Natural killer cell (primary cell): ENCODE measurements around the gene PGS1. TPM values are rescaled to one million over a fixed set of nuclear protein-coding genes. Genes with fewer than 3 reads are reported as not detected.

Source experiments
- ATAC-seq, 3 donors: fragments of 150-1000 bp in 2 of 3; fragments of 200-7000 bp in 1 of 3; cut with Tn5 transposase; 1 replicate in 1 of 3; 2 replicates in 2 of 3; pipeline ENCODE4 v1.10.0; 2021; ENCODE audit warnings: mild to moderate bottlenecking in 2 of 3, moderate library complexity in 2 of 3
- DNase-seq, 2 donors: peaks; one replicate each; pipeline versions ENCODE4 v3.0.0 to v3.0.0-alpha.2; 2013 to 2021; ENCODE audit warnings: mixed read lengths in 1 of 2
- H3K27ac ChIP-seq: one replicate; pipeline ENCODE4 v1.5.1; 2013; ENCODE audit warnings: mild to moderate bottlenecking, low read length
- H3K27me3 ChIP-seq: one replicate; pipeline ENCODE4 v1.6.1; 2013; ENCODE audit warnings: low read length; ENCODE audit not compliant: control insufficient read depth, insufficient read depth
- H3K36me3 ChIP-seq: one replicate; pipeline ENCODE4 v1.6.1; 2013; ENCODE audit warnings: low read length; ENCODE audit not compliant: control insufficient read depth, insufficient read depth
- H3K4me1 ChIP-seq: one replicate; pipeline ENCODE4 v1.6.1; 2013; ENCODE audit warnings: low read length; ENCODE audit not compliant: control insufficient read depth, insufficient read depth
- H3K4me3 ChIP-seq: one replicate; pipeline ENCODE4 v1.5.1; 2013; ENCODE audit warnings: low read length
- H3K9me3 ChIP-seq: one replicate; pipeline ENCODE4 v1.6.1; 2013; ENCODE audit warnings: low read length; ENCODE audit not compliant: control insufficient read depth, insufficient read depth
- H3K27ac Mint-ChIP-seq, 2 donors: one replicate each; pipeline ENCODE4 v1.8.0; 2022; ENCODE audit warnings: mild to moderate bottlenecking in 2 of 2, mixed read lengths in 2 of 2, moderate library complexity in 1 of 2
- H3K27me3 Mint-ChIP-seq, 2 donors: one replicate each; pipeline ENCODE4 v1.8.0; 2022; ENCODE audit warnings: low read depth in 2 of 2, mixed read lengths in 2 of 2
- H3K36me3 Mint-ChIP-seq: one replicate; pipeline ENCODE4 v1.8.0; 2022; ENCODE audit warnings: mixed read lengths
- H3K4me1 Mint-ChIP-seq, 2 donors: one replicate each; pipeline ENCODE4 v1.8.0; 2022; ENCODE audit warnings: mixed read lengths in 2 of 2
- H3K4me3 Mint-ChIP-seq: one replicate; pipeline ENCODE4 v1.8.0; 2022; ENCODE audit warnings: mild to moderate bottlenecking, moderate library complexity, mixed read lengths
- H3K9me3 Mint-ChIP-seq, 2 donors: one replicate each; pipeline ENCODE4 v1.8.0; 2022; ENCODE audit warnings: mixed read lengths in 2 of 2
- CTCF ChIP-seq: fragments of 200-600 bp; IDR thresholded peaks from one replicate; pipeline ENCODE4 v1.8.0; 2022; ENCODE audit warnings: antibody characterized with exemption
- WGBS: methylation state at CpG from one replicate; pipeline ENCODE4 v1.1.7; 2013; ENCODE audit warnings: missing lambda C conversion rate; ENCODE audit not compliant: insufficient coverage; 5-methylcytosine and 5-hydroxymethylcytosine counted together
- intact Hi-C: fragments of 100-400 bp; cut with micrococcal nuclease; formaldehyde crosslinking; loops from one replicate; pipeline ENCODE4 v1.14.2; 2022
- total RNA-seq, 4 donors: library from RNA; stranded (reverse); fragments of 120-200 nt in 1 of 4; gene quantifications; one replicate each; pipeline versions ENCODE4 v1.2.3 to v1.2.4, GENCODE V29; 2013 to 2022

Gene PGS1
- total RNA-seq, 3 donors from 2014 or later (not counting 1 experiment from before 2014, with no cell fraction given), result 47.9 to 53.6 (median 48.3) TPM

GRCh38 chr17:78364436-78365281 is 13.8 kb upstream of the PGS1 start:
- peaks cover 9 to 19% of the 10 kb centered on the region in 2 donors for H3K4me1 Mint-ChIP-seq
- TF ChIP-seq CTCF, result no peak
- no peaks in the 10 kb centered on the region for H3K27me3 ChIP-seq
- no peak overlapping the region for H3K27ac ChIP-seq
- H3K27ac Mint-ChIP-seq, result no peak overlapping the region
- peak in 1 of 3 donors; percentile 38 for ATAC-seq
- no peak for DNase-seq
- H3K27me3 Mint-ChIP-seq, result peaks cover 2 to 6% of the 10 kb centered on the region in 2 donors
- no peak overlapping the region for H3K4me3 Mint-ChIP-seq
- H3K9me3 ChIP-seq, result no peaks in the 10 kb centered on the region
- H3K36me3 Mint-ChIP-seq, result no peaks in the 10 kb centered on the region
- H3K4me3 ChIP-seq, result no peak overlapping the region
- peaks cover 22% of the 10 kb centered on the region for H3K4me1 ChIP-seq
- H3K36me3 ChIP-seq, result no peaks in the 10 kb centered on the region
- H3K9me3 Mint-ChIP-seq, result no peaks in the 10 kb centered on the region
- WGBS, result 19% methylated on average over 25 of the region's 26 CpGs
- intact Hi-C loops, result loop anchor here (5.0 kb wide), 1 partner anchor 77 kb away; no protein-coding TSS in a partner anchor

DNA sequence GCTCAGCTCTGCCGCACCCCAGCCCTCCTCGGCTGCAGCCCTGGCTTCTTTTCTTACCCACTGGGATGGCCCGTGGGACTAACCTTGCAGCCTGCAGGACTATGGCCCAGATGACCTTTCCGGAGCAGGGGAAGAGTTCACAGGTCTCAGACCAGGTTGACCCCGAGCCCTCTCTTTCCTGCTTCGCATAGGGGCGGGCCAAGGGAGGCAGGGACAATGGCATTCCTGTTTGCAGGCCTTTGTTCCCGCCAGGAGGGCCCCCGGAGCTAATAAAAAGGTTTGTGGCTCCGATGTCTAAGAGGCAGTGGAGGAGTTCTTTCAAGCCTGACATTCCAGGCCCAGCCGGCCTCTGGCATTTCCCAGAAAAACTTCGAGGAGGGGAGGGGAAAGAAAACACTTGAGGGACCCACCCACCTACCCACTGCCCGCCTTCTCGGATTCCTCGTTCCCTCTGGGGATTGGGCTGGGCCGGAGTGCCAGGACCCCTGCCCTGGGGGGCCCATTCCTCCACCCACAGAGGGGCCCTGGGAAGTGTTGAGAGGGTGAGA is 12.8 kb upstream of the PGS1 start:
- Histone ChIP-seq H3K9me3 (no peaks in the 10 kb centered on the region), H3K4me1 (peaks cover 17% of the 10 kb centered on the region), H3K27ac (no peak overlapping the region), H3K4me3 (no peak overlapping the region), H3K27me3 (no peaks in the 10 kb centered on the region), H3K36me3 (no peaks in the 10 kb centered on the region)
- no peaks in the 10 kb centered on the region for H3K9me3 Mint-ChIP-seq
- TF ChIP-seq CTCF, result no peak
- H3K27me3 Mint-ChIP-seq, result peaks cover 2 to 6% of the 10 kb centered on the region in 2 donors
- WGBS, result 96% methylated on average over 12 of the region's 16 CpGs
- ATAC-seq (no peak), DNase-seq (no peak)
- intact Hi-C loops, result no loop called here
- H3K4me1 Mint-ChIP-seq, result peaks cover 9 to 17% of the 10 kb centered on the region in 2 donors
- no peak overlapping the region for H3K4me3 Mint-ChIP-seq
- no peak overlapping the region for H3K27ac Mint-ChIP-seq
- H3K36me3 Mint-ChIP-seq, result no peaks in the 10 kb centered on the region

DNA sequence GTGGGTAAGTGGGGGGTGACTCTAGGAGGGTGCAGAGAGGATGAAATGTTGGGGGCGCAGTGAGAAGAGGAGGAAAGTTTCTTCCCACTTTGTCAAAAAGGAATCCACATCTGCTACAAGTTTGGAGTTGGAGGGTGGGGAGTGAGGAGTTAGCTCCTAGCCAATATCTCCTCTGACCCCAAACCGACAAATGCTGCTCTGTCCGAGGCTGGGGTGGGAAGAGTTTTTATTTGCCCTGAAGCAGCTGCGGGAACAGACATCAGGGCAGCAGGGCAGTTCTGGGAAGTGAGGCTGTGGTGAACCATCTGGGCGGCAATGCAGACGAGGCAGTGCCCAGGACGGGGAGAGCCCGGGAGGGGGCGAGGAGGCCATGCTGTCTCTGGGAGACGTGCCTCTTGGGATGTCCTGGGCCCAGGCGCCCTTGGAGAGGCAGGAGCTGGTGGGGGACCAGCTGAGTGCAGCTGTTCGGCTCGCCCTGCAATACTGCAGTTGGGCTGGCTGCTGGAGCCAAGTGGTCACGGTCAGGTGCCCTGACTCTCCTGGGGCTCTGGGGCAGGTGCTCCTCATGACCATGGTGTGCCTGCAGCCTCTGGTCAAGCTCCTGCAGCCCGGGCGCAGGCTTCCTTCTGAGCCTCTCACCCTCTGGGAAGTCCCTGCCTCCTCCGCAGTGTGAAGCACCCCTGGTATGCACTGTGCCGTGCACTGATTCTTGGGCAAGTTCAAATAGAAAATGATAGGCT is 12.2 kb upstream of the PGS1 start:
- no peak overlapping the region for H3K27ac ChIP-seq
- TF ChIP-seq CTCF, result no peak
- 82% methylated on average over 18 of the region's 18 CpGs for WGBS
- intact Hi-C loops, result no loop called here
- no peaks in the 10 kb centered on the region for H3K27me3 ChIP-seq
- no peaks in the 10 kb centered on the region for H3K9me3 ChIP-seq
- no peak overlapping the region for H3K4me3 ChIP-seq
- no peaks in the 10 kb centered on the region for H3K36me3 ChIP-seq
- Mint-ChIP-seq H3K36me3 (no peaks in the 10 kb centered on the region), H3K9me3 (no peaks in the 10 kb centered on the region), H3K27me3 (peaks cover 2 to 6% of the 10 kb centered on the region in 2 donors), H3K27ac (no peak overlapping the region), H3K4me1 (peaks cover 9 to 13% of the 10 kb centered on the region in 2 donors), H3K4me3 (no peak overlapping the region)
- DNase-seq, result no peak
- peaks cover 13% of the 10 kb centered on the region for H3K4me1 ChIP-seq
- no peak for ATAC-seq
